SK-MEL-5 (cell line): ENCODE results near the gene RSPH4A. TPM values are rescaled to one million over a fixed set of nuclear protein-coding genes. Genes with fewer than 3 reads are reported as not detected.
"Not testable (repeated sequence)": the region's sequence is repeated elsewhere in the genome, so short reads cannot be mapped to it uniquely, and the experiment has no call there.

Source experiments
- DNase-seq: peaks from one replicate; pipeline ENCODE4 v3.0.0-alpha.2; 2016; ENCODE audit warnings: low read depth, low spot score
- in situ Hi-C: cut with HindIII; loops from 2 replicates; pipeline ENCODE4 v1.10.0; 2016; ENCODE audit warnings: low sequenced_read_pairs, high pct_unique_total_duplicates, low pct_unique_long_range_greater_than_20kb
- polyA plus RNA-seq, 2 experiments: library from polyadenylated mRNA; depleted of rRNA; stranded (reverse); fragments of >200 nt; gene quantifications; 2 replicates each; pipeline ENCODE4 v1.2.3, GENCODE V29; 2015
- total RNA-seq: library from RNA; depleted of rRNA; stranded (reverse); fragments of >200 nt; shearing (Covaris generic); gene quantifications from 2 replicates; pipeline ENCODE4 v1.2.3, GENCODE V29; 2014; rRNA removed

RSPH4A gene
- total RNA-seq, result 0.21 TPM in 1 of 2 replicates, not detected in the other
- not detected in 2 replicates for polyA plus RNA-seq (2015; cell fraction: cytosol; rRNA removed)
- polyA plus RNA-seq (2015; cell fraction: nucleus; rRNA removed), result 0.95 TPM in 1 of 2 replicates, not detected in the other

DNA sequence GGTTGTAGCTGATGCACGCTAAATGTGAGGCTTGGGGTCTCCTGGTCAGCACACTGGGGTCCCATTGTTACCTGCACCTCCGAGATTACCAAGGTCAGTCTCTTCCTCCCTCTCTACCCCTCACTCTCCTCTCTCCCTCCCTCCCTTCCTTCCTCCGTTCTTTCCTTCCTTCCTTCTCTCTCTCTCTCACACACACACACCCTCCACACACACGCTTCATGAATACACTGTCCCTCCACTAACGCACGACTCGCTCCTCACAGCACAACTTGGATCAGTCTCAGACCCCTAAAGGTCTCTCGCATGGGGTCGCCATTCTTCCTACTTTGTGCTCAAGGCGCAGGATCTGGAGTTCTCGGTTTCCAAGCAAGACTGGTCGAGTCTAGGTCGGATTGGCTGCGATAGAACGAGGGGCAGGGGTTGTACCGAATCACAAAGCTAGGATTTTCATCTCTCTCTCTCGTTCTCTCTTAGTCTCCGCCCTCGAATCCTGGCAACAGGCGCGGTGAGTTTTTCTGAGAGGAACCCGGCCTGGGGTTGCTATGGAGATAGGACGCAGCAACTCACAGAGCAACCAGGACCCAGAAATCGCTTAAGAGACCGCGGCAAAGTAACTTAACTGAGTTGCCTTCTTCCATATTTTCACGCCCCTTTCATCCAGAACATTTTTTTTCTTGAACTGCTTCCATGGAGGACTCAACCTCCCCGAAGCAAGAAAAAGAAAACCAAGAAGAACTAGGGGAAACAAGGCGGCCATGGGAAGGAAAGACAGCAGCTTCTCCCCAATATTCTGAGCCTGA, at the start of gene RSPH4A:
Gene RSPH4A (plus strand): TSS at position 543 of the 800 bp plus-strand sequence. CDS start 145 bp downstream, at position 688.
- peak; percentile 94 for DNase-seq
- in situ Hi-C loops, result no loop called here

DNA sequence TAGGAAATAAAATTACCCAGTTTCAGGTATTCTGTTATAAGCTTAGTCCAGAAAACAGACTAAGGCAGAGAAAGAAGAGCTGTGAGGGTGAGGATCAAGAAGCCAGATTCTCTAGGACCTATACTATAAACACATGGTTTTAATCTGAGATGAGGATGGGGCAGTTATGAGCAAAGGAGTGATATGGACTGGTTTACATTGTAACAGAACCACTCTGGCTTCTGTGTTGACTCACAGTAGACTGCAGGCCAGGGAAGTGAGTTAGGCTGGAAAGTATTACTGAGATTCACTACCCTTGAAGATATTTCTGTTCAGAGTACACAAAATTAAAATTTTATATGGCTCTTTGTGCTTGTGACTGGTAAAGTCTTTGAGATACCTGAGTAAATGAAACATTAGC, 48.2 kb upstream of the RSPH4A start:
- no peak for DNase-seq
- in situ Hi-C loops, result no loop called here

DNA sequence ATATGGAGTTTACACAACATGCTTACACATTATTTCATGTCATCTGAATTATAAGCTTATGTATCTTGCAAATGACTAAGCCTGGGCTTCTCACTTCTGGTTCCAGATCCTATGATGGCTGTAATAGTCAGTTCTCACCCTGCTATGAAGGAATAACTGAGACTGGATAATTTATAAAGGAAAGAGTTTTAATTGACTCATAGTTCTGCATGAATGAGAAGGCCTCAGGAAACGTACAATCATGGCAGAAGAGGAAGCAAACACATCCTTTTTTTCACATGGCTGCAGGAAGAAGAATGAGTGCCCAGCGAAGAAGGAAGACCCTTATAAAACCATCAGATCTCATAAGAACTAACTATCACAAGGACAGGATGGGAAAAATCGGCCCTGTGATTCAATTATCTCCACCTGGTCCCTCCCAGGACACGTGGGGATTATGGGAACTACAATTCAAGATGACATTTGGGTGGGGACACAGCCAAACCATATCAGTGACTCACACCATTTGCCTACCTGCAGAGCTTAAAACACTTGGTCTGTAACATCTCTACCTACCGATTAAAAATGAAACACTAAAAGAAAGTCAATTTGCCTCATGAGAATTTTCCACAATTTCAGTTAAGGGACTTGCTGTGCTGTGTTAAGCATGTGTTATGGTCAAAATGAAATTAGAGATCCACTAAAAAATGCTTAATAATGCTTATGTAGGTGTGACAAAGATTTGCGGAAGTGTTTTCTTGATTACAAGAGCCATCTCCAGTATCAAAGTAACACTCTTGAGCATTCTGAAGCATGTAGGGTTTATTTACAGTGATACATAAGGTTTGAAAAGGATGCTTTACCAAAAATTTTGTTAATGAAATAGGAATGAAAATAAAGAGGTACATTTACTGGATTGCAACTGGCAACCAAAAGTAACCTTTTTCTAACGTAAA, 47.2 kb upstream of the RSPH4A start:
- DNase-seq, result no peak
- in situ Hi-C loops, result no loop called here

DNA sequence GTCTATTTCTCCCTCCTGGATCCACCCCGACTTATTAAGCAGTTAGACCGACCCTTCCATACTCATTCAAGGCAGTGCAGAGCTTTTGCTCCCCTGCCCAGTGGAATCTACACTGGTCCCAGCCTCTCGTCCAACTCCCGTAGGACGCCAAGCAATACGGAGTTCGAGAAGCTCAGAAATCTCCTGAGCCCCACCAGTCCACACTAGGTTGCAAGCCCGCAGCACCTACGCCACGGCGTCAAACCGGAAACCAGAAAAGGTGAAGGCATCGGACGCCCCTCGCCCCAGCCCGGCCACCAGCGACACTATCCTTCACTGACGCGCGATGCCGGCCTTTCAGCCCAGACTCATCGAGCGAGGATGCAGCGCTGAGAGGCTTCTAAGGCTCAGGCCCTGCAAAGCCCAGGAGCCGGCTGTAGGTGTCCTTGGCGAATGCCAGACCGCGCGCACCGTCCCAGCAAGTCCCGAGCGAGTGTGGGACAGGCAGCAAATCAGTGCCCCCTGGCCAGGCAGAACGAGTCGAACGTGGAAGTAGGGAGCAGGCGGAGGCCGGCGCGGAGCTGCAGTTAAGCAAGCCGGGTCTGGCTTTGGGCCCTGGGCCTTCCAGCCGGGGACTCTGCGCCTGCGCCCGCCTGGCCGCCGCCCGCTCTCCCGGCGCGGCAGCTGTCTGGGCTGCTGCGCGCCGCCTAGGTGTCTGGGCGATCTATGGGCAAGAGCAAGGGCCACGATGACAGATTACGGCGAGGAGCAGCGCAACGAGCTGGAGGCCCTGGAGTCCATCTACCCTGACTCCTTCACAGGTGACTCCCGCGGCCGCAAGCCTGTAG, 45.2 kb upstream of the RSPH4A start, which contains the start of gene RWDD1:
Gene RWDD1 (plus strand): TSS at position 649 of the 827 bp plus-strand sequence. CDS start 79 bp downstream, at position 728.
- DNase-seq, result peak; percentile 98
- in situ Hi-C loops, result no loop called here

DNA sequence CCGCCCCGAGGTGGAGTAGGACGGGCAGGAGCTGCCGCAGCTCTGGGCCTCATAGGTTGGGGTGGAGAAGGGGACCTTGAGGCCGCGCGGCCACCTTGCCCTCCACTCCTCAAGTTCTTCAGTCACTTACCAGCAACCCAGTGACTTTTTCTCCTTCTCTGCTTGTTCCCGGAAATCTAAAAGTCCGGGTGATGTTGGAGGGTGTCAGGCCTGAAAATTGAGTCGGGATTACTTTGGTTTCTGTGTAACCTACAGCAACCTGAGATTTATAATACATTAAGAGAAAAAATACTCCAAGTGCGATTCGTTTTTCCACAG, 44.6 kb upstream of the RSPH4A start:
- DNase-seq, result no peak
- in situ Hi-C loops, result no loop called here

DNA sequence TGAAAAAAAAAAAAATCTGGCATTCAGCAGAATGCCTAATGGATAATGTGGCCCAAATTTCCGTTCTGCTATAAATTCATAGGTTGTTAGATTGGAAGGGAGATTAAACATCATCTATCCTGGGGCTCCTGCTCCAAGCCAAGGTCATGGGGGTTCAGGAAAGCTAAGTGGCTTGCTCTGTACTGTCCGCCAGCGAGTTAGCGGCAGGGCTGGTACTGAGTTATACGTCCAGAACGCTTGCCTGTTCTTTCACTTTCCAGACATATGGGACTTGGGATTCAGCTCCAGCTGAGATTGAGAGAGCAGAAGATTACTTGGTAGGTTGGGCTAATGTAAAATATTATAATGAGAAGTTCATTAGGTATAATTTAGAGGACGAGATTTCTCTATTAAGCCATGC, 44.1 kb upstream of the RSPH4A start:
- DNase-seq, result peak; percentile 39

DNA sequence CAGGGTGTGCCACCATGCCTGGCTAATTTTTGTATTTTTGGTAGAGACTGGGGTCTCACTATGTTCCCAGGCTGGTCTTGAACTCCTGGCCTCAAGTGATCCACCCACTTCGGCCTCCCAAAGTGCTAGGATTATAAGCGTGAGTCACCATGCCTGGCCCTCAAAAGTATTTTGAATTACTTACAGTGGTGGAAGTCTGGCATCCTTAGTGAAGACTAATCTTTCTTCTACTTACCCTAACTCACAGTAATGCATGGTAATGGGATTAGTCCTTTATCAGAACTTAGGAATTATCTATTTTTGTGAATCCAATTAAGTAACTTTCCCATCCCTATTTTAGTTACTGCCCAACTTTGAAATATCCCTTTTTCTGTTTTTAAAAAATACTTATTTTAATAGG, 41.1 kb upstream of the RSPH4A start:
- no peak for DNase-seq
- in situ Hi-C loops, result no loop called here

More for the DNA sequence above, 44.1 kb upstream of the RSPH4A start:
- in situ Hi-C loops, result no loop called here

DNA sequence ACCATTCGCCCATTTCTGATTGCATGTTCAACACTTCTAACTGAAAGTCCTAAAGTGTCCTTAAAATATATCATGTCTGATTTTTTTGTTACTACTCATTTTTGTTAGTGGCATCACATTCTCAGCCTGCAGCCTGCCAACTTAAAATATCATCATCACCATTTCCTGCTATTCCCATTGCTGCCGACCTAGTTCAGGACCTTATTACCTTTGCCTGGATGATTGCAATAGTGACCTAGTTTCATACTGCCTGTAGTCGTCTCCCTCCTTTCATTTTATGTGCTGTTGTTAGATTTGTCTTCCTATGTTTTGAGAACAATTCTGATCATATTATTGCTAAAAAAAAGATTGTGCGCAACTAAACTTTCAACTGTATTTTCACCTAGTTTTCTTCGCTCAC, 38.8 kb upstream of the RSPH4A start:
- in situ Hi-C loops, result no loop called here
- DNase-seq, result no peak

DNA sequence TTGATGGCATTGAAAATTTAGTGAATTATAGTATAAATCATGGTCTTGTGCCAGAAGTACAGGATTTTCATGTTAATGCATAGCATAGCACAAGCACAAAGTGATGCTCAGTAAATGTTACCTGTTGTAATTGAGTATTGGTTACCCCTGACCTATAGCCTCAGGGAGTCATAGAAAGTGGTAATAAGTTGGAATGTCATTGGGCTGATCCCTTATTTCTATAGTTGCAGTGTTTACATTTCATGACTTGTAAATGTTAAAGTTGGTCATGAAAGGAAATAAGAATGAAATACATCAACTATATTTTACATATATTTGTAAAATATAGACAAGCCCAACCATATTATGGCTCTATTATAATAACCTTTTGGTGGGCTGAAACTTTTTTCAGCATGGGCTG, 37.9 kb upstream of the RSPH4A start:
- DNase-seq, result no peak
- in situ Hi-C loops, result no loop called here

DNA sequence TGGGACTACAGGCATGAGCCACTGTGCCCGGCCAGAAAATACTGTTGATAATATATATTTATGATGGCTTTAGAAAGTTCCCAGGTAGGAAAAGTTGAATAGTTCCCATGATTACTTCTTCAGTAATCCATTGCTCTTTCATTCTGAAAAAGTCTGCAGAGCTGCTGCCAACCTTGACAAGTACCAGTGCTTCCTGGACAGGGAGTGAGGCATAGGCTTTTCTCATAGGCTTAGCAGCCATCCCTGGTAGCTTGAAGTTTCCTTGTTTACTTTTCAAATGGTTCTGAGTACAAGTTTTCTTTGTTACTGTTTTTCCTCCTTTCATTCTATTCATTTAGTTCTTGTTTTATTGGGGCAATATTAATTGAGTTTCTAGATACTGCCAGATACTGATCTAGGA, 37.1 kb upstream of the RSPH4A start:
- no peak for DNase-seq
- in situ Hi-C loops, result no loop called here

DNA sequence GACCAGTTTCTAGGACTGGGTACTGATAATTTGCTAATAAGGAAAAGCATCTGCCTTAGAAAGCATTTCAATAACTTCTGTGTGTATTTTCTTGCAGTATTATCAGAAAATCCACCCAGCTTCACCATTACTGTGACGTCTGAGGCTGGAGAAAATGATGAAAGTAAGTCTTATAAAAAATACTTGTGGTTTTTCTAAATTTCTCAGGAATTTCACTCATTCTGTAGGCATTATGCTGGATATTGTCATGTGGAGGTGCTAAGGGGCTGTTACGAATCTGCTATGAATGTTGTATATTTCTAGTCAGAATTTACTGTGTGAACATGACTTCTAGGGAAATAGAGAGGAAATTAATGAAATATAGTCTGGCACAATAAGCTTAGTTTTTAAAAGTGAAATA, 36.1 kb upstream of the RSPH4A start:
- in situ Hi-C loops, result no loop called here
- DNase-seq, result peak; percentile 33

DNA sequence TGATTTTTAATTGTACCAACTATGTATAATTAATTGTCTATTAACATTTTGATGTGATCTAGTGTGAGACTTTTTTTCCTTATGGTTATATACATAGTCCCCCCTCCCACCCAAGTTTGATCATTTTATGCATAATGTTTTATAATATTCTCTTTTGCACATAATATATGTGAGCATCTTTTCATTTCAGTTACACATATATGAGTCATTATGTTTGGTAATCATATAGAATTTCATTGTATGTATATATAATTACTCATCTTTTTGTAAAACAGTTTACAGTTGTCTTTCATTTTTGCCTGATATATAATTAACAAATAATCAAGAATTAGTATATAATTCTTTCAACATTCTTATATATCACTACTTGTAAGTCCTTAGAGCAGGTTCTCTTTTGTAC, 30.0 kb upstream of the RSPH4A start:
- DNase-seq, result no peak
- in situ Hi-C loops, result no loop called here

DNA sequence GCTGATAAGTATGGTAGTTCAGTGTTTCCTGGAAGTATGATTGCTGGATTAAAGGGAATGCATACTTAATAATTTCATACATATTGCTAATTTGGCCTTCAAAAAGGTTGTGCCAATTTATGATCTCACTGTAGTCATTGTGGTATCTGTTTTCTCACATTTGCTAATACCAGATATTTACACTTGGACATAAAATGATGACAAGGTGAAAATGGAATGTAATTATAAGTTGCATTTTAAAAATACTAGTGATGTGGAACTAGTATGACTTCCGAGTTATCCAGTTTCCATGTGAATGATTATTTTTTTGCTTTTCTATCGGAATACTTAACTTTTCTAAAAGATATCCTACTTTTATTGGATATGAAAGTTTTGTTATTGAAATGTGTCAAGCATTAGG, 29.5 kb upstream of the RSPH4A start:
- in situ Hi-C loops, result no loop called here
- DNase-seq, result no peak

DNA sequence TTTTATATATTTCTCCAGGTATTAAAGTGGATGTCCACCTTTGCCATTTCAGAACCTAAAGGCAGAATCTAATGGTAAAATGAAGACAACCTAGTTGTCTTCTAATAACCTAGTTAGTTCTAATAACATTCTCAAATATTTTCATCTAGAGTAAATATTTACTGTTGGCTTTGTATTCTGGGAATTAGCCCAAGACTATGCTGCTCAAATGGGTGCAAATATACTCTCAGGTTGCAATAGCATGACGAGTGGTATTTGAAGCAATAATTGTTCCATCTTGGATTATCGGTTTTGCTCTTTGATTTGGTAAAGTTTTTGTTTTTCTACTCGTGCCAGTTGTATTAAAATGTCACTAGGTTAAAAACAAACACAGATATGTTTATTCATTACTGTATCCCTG, 21.0 kb upstream of the RSPH4A start:
- no peak for DNase-seq
- in situ Hi-C loops, result no loop called here

DNA sequence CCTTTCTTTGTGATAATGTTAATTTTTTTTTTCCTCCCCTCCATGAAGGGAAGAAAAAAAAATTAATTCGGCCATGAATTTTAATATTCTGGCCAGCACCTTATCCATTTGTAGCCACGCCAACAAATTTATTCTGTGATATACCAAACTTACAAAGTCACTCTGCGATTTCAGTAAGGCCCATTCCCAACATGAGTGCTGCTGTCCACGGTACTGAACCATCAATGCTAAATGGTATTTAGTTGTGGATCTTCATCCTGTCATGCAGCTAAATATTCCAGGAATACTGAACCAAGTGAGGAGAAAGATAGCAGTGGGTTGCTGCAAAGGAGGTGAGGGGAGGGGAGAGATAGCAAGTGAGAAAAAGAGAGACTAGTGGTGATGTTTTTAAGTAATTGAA, 19.5 kb upstream of the RSPH4A start:
- in situ Hi-C loops, result no loop called here
- peak; percentile 12 for DNase-seq

DNA sequence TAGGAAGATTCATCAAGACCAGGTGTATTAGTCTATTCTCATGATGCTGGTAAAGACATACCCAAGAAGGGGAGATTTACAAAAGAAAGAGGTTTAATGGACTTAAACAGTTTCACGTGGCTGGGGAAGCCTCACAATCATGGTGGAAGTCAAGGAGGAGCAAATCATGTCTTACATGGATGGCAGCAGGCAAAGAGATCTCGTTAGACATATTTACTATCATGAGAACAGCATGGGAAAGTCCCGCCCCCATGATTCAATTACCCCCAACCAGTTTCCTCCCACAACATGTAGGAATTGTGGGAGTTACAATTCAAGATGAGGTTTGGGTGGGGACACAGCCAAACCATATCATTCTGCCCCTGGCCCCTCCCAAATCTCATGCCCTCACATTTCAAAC, 12.4 kb upstream of the RSPH4A start:
- in situ Hi-C loops, DNase-seq: not testable (repeated sequence)

DNA sequence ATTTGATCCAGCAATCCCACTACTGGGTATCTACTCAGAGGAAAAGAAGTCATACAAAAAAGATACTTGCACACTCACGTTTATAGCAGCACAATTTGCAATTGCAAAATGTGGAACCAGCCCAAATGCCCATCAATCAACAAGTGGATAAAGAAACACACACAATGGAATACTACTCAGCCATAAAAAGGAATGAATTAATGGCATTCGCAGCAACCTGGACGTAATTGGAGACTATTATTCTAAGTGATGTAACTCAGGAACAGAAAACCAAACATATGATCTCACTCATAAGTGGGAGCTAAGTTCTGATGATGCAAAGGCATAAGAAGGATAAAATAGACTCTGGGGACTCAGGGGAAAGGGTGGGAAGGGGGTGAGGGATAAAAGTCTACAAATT, 11.4 kb upstream of the RSPH4A start:
- in situ Hi-C loops, DNase-seq: not testable (repeated sequence)

DNA sequence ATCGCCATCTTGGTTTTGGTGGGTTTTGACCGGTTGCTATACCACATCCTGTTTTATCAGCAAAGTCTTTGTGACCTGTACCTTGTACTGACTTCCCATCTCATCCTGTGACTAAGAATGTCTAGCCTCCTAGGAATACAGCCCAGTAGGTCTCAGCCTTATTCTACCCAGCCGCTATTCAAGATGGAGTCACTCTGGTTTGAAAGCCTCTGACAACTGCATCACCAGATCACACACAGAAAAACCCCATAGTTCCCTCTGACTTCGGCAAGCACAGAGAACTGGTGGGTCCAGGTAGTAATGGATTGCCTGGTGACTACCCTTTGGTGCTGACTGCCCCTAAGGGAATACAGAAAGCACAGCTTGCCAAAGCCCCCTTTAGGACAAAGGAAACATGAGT, 10.3 kb upstream of the RSPH4A start:
- DNase-seq, result no peak
- in situ Hi-C loops, result no loop called here
